SK-N-SH (cell line): ENCODE measurements around the gene P2RY12. TPM values are rescaled to one million over a fixed set of nuclear protein-coding genes. Genes with fewer than 3 reads are reported as not detected.

Experiments used
- CTCF ChIA-PET: fragments of 300-600, 350-600 bp; formaldehyde crosslinking; extraction: SDS; loops from one replicate; lab custom pipeline; 2021; lab: Yijun Ruan, JAX
- POLR2A ChIA-PET: fragments of 350-600 bp; sonication (Branson Sonifier 250); formaldehyde crosslinking; extraction: SDS; loops from one replicate; lab custom pipeline; 2020; ENCODE audit warnings: antibody characterized with exemption, inconsistent platforms; lab: Yijun Ruan, JAX
- DNase-seq: peaks from one replicate; pipeline ENCODE4 v3.0.0; 2012
- H2AFZ ChIP-seq: fragments of 200-600 bp; sonication (generic); 2 replicates; pipeline ENCODE4 v1.8.1; 2016; ENCODE audit warnings: antibody characterized with exemption, mild to moderate bottlenecking, low read depth
- H3F3A ChIP-seq: fragments of 200-600 bp; sonication (generic); replicated peaks from 2 replicates; pipeline ENCODE3; 2016; ENCODE audit warnings: antibody characterized with exemption, mild to moderate bottlenecking; ENCODE audit not compliant: insufficient read depth
- H3K27ac ChIP-seq, 2 experiments: fragments of 200-500 bp in 1 of 2; fragments of 200-600 bp in 1 of 2; sonication (Bioruptor generic) in 1 of 2; sonication (generic), shearing (Covaris generic) in 1 of 2; 2 replicates each; pipeline versions ENCODE4 v1.5.1 to v1.6.1; 2014 to 2016; ENCODE audit warnings: low read depth in 2 of 2, inconsistent platforms in 1 of 2, low read length in 1 of 2, mild to moderate bottlenecking in 1 of 2, mixed read lengths in 1 of 2
- H3K27me3 ChIP-seq: fragments of 200-600 bp; sonication (generic), shearing (Covaris generic); 2 replicates; pipeline ENCODE4 v1.6.1; 2016; ENCODE audit warnings: mixed run types; ENCODE audit not compliant: insufficient read depth
- H3K36me3 ChIP-seq, 2 experiments: fragments of 200-500 bp in 1 of 2; fragments of 200-600 bp in 1 of 2; sonication (Bioruptor generic) in 1 of 2; sonication (generic) in 1 of 2; replicated peaks in 1 of 2; 2 replicates each; pipeline versions ENCODE3 to v1.5.1; 2014 to 2016; ENCODE audit warnings: low read length in 1 of 2, mild to moderate bottlenecking in 1 of 2; ENCODE audit not compliant: insufficient read depth in 2 of 2, control insufficient read depth in 1 of 2
- H3K4me1 ChIP-seq, 2 experiments: fragments of 200-500 bp in 1 of 2; fragments of 200-600 bp in 1 of 2; sonication (Bioruptor generic) in 1 of 2; sonication (generic), shearing (Covaris generic) in 1 of 2; 2 replicates each; pipeline versions ENCODE4 v1.5.1 to v1.6.1; 2014 to 2016; ENCODE audit warnings: low read depth in 1 of 2, low read length in 1 of 2, mixed run types in 1 of 2; ENCODE audit not compliant: insufficient read depth in 2 of 2, control insufficient read depth in 1 of 2
- H3K4me2 ChIP-seq: fragments of 200-600 bp; sonication (generic), shearing (Covaris generic); 2 replicates; pipeline ENCODE4 v1.6.1; 2017; ENCODE audit warnings: mixed run types
- H3K4me3 ChIP-seq, 2 experiments: fragments of 200-500 bp in 1 of 2; fragments of 200-600 bp in 1 of 2; sonication (Bioruptor generic) in 1 of 2; sonication (generic), shearing (Covaris generic) in 1 of 2; 2 replicates each; pipeline versions ENCODE4 v1.5.1 to v1.8.1; 2014 to 2016; ENCODE audit warnings: low read depth in 2 of 2, inconsistent platforms in 1 of 2, low read length in 1 of 2, mild to moderate bottlenecking in 1 of 2, mixed read lengths in 1 of 2, moderate library complexity in 1 of 2
- H3K79me2 ChIP-seq: fragments of 200-600 bp; sonication (generic); 2 replicates; pipeline ENCODE4 v1.8.1; 2017; ENCODE audit warnings: mild to moderate bottlenecking; ENCODE audit not compliant: insufficient read depth
- H3K9ac ChIP-seq: fragments of 200-600 bp; sonication (generic); 2 replicates; pipeline ENCODE4 v1.6.1; 2017; ENCODE audit warnings: mixed run types
- H3K9me2 ChIP-seq: fragments of 200-600 bp; sonication (generic); 2 replicates; pipeline ENCODE4 v1.6.1; 2017; ENCODE audit warnings: mixed run types
- H3K9me3 ChIP-seq: fragments of 200-600 bp; sonication (generic); 2 replicates; pipeline ENCODE4 v1.6.1; 2017; ENCODE audit warnings: mixed run types, mild to moderate bottlenecking, moderate library complexity
- H4K20me1 ChIP-seq: fragments of 200-600 bp; sonication (generic); 2 replicates; pipeline ENCODE4 v1.6.1; 2017; ENCODE audit warnings: mild to moderate bottlenecking, mixed run types; ENCODE audit not compliant: insufficient read depth
- ELF1 ChIP-seq: IDR thresholded peaks from 2 replicates; pipeline ENCODE4 v1.4.0; 2012
- FOXJ3 ChIP-seq: sonication (generic); formaldehyde crosslinking; IDR thresholded peaks from 2 replicates; pipeline ENCODE4 v1.5.1; 2020; ENCODE audit warnings: mild to moderate bottlenecking, missing genetic modification reagents
- GABPA ChIP-seq: IDR thresholded peaks from 2 replicates; pipeline ENCODE4 v1.4.0; 2012; ENCODE audit warnings: low read depth, mild to moderate bottlenecking
- GATA2 ChIP-seq: sonication (generic); formaldehyde crosslinking; IDR thresholded peaks from 2 replicates; pipeline ENCODE4 v1.5.0; 2020; ENCODE audit warnings: mild to moderate bottlenecking, missing genetic modification reagents
- MXI1 ChIP-seq: IDR thresholded peaks from 2 replicates; pipeline ENCODE4 v1.6.1; 2012; ENCODE audit warnings: mild to moderate bottlenecking, low read depth, low read length, improper control_type of control experiment
- POLR2AphosphoS5 ChIP-seq: IDR thresholded peaks from 2 replicates; pipeline ENCODE4 v1.6.1; 2012; ENCODE audit warnings: low read depth, low read length
- RCOR1 ChIP-seq: fragments of 150-350 bp; IDR thresholded peaks from 2 replicates; pipeline ENCODE4 v1.6.1; 2017; ENCODE audit warnings: antibody characterized with exemption, low read length
- RFX5 ChIP-seq: IDR thresholded peaks from 2 replicates; pipeline ENCODE4 v1.6.1; 2012; ENCODE audit warnings: mild to moderate bottlenecking, improper control_type of control experiment, low read length
- SMC3 ChIP-seq: IDR thresholded peaks from 2 replicates; pipeline ENCODE4 v1.6.1; 2012; ENCODE audit warnings: low read depth, low read length, improper control_type of control experiment
- TAF1 ChIP-seq: IDR thresholded peaks from 2 replicates; pipeline ENCODE4 v1.6.1; 2012; ENCODE audit warnings: low read depth, mild to moderate bottlenecking, low read length, moderate library complexity, borderline replicate concordance
- TEAD4 ChIP-seq: IDR thresholded peaks from 2 replicates; pipeline ENCODE4 v1.4.0; 2012; ENCODE audit warnings: mild to moderate bottlenecking, borderline replicate concordance; ENCODE audit not compliant: insufficient read depth
- WGBS: methylation state at CpG from one replicate; pipeline ENCODE4 v1.1.6; 2017; ENCODE audit warnings: low lambda C conversion rate; 5-methylcytosine and 5-hydroxymethylcytosine counted together
- polyA plus RNA-seq, 3 experiments: library from polyadenylated mRNA; depleted of rRNA; stranded (reverse); fragments of >200 nt; gene quantifications; 2 replicates each; pipeline ENCODE4 v1.2.3, GENCODE V29; 2012
- TF ChIP-seq, protein P1 (sequence below): fragments of 200-600 bp; sonication (generic); IDR thresholded peaks from 2 replicates; pipeline ENCODE4 v1.6.1; 2017; ENCODE audit warnings: antibody characterized with exemption, mild to moderate bottlenecking, moderate library complexity
- TF ChIP-seq, protein P2 (sequence below): fragments of 150-350 bp; IDR thresholded peaks from 2 replicates; pipeline ENCODE4 v1.6.1; 2016; ENCODE audit warnings: mild to moderate bottlenecking, low read depth, low read length
- TF ChIP-seq, protein P3 (sequence below): IDR thresholded peaks from 2 replicates; pipeline ENCODE4 v1.4.0; 2012; ENCODE audit warnings: low read depth, borderline replicate concordance
- TF ChIP-seq, protein P4 (sequence below): fragments of 150-350 bp; IDR thresholded peaks from 2 replicates; pipeline ENCODE4 v1.6.1; 2017; ENCODE audit warnings: antibody characterized with exemption, low read length, low read depth, borderline replicate concordance
- TF ChIP-seq, protein P5 (sequence below): IDR thresholded peaks from 2 replicates; pipeline ENCODE4 v1.4.0; 2012; ENCODE audit warnings: low read depth, borderline replicate concordance
- TF ChIP-seq, protein P6 (sequence below): IDR thresholded peaks from 2 replicates; pipeline ENCODE4; 2012

P2RY12 gene
- polyA plus RNA-seq, 1 of the 3 experiments (the other 2 are of a cell fraction) = not detected

DNA sequence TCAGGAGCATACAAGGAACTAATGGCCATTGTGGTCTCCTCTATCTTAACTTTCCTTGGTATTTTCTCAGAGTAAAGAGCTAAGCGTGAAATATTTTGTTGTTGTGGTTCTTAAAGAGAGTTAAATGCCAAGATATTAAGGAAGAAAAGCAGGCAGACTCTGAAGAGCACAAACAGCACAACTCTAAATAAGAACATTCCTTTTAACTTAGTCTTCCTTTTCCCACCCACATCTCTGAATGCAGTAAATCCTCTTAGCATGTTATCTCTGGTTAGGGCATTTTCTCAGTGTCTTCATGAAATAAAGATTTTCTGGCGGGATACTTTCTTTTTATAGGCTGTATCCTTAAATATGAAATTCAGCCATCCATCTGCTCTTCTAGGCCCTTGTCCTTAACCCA is 69.4 kb downstream of the P2RY12 start:
- 58% methylated on average over 2 of the region's 2 CpGs for WGBS

DNA sequence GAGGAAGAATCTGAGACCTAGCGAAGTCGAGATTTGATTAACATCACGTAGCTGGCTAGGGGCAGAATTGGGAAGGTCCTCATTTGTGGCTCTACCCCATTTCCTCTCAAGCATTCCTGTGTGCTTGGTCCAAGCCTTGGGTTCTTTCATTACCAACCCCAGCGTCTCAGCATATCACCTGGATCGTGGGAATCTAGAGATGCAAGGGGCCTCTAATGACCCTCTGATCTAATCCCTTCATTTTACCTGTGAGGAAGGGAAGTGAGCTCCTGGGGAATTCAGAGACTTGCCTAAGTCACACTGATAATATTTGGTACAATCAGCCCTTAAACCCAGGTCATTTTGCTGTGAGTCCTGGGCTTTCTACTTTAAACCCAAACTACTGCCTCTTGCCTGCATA is 70.0 kb downstream of the P2RY12 start:
- POLR2A ChIA-PET = no interaction called here
- Histone ChIP-seq H3K4me1 (peaks cover 0 to 13% of the 10 kb centered on the region in 2 experiments; a peak in 2 of 4 replicates), H3K9me3 (no peaks in the 10 kb centered on the region; the same call in 1 of the 2 replicates), H4K20me1 (no peaks in the 10 kb centered on the region), H3F3A (no peaks in the 10 kb centered on the region), H3K9ac (no peak overlapping the region)
- no peak for DNase-seq
- TF ChIP-seq, protein P1, sequence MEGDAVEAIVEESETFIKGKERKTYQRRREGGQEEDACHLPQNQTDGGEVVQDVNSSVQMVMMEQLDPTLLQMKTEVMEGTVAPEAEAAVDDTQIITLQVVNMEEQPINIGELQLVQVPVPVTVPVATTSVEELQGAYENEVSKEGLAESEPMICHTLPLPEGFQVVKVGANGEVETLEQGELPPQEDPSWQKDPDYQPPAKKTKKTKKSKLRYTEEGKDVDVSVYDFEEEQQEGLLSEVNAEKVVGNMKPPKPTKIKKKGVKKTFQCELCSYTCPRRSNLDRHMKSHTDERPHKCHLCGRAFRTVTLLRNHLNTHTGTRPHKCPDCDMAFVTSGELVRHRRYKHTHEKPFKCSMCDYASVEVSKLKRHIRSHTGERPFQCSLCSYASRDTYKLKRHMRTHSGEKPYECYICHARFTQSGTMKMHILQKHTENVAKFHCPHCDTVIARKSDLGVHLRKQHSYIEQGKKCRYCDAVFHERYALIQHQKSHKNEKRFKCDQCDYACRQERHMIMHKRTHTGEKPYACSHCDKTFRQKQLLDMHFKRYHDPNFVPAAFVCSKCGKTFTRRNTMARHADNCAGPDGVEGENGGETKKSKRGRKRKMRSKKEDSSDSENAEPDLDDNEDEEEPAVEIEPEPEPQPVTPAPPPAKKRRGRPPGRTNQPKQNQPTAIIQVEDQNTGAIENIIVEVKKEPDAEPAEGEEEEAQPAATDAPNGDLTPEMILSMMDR = no peak
- TF ChIP-seq, protein P2, sequence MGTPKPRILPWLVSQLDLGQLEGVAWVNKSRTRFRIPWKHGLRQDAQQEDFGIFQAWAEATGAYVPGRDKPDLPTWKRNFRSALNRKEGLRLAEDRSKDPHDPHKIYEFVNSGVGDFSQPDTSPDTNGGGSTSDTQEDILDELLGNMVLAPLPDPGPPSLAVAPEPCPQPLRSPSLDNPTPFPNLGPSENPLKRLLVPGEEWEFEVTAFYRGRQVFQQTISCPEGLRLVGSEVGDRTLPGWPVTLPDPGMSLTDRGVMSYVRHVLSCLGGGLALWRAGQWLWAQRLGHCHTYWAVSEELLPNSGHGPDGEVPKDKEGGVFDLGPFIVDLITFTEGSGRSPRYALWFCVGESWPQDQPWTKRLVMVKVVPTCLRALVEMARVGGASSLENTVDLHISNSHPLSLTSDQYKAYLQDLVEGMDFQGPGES = no peak
- TF ChIP-seq SMC3 (no peak), ELF1 (no peak), POLR2AphosphoS5 (no peak), TAF1 (no peak)
- TF ChIP-seq, protein P3, sequence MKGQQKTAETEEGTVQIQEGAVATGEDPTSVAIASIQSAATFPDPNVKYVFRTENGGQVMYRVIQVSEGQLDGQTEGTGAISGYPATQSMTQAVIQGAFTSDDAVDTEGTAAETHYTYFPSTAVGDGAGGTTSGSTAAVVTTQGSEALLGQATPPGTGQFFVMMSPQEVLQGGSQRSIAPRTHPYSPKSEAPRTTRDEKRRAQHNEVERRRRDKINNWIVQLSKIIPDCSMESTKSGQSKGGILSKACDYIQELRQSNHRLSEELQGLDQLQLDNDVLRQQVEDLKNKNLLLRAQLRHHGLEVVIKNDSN = no peak
- TF ChIP-seq, protein P4, sequence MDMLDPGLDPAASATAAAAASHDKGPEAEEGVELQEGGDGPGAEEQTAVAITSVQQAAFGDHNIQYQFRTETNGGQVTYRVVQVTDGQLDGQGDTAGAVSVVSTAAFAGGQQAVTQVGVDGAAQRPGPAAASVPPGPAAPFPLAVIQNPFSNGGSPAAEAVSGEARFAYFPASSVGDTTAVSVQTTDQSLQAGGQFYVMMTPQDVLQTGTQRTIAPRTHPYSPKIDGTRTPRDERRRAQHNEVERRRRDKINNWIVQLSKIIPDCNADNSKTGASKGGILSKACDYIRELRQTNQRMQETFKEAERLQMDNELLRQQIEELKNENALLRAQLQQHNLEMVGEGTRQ = no peak
- TF ChIP-seq, all 33 proteins: peak for 0
- Histone ChIP-seq H2AFZ (no peak overlapping the region), H3K4me3 (no peak overlapping the region), H3K27ac (no peak overlapping the region), H3K36me3 (no peaks in the 10 kb centered on the region), H3K4me2 (no peak overlapping the region), H3K27me3 (no peaks in the 10 kb centered on the region), H3K79me2 (no peaks in the 10 kb centered on the region), H3K9me2 (no peaks in the 10 kb centered on the region)
- CTCF ChIA-PET = interaction anchor here (0.7 kb wide), 1 partner anchor 13 kb away, joined by 3 read pairs; no protein-coding TSS in a partner anchor
- WGBS = 70% methylated on average over 5 of the region's 5 CpGs

More for the DNA sequence above, 69.4 kb downstream of the P2RY12 start:
- Histone ChIP-seq H2AFZ (no peak overlapping the region), H3K9me3 (no peaks in the 10 kb centered on the region; the same call in 1 of the 2 replicates), H4K20me1 (no peaks in the 10 kb centered on the region), H3K9me2 (no peaks in the 10 kb centered on the region), H3K36me3 (no peaks in the 10 kb centered on the region), H3K4me2 (no peak overlapping the region), H3F3A (no peaks in the 10 kb centered on the region), H3K79me2 (no peaks in the 10 kb centered on the region), H3K9ac (no peak overlapping the region), H3K4me1 (peaks cover 0 to 19% of the 10 kb centered on the region in 2 experiments; a peak in 2 of 4 replicates)
- CTCF ChIA-PET = no interaction called here
- TF ChIP-seq SMC3 = no peak
- no peak for TF ChIP-seq TEAD4
- TF ChIP-seq, protein P2 = no peak
- TF ChIP-seq GATA2 (CRISPR knock-in tag) = no peak
- TF ChIP-seq MXI1 = no peak
- no peak for TF ChIP-seq FOXJ3 (CRISPR knock-in tag)
- no peak for TF ChIP-seq RCOR1
- TF ChIP-seq RFX5 = no peak
- TF ChIP-seq, protein P5, sequence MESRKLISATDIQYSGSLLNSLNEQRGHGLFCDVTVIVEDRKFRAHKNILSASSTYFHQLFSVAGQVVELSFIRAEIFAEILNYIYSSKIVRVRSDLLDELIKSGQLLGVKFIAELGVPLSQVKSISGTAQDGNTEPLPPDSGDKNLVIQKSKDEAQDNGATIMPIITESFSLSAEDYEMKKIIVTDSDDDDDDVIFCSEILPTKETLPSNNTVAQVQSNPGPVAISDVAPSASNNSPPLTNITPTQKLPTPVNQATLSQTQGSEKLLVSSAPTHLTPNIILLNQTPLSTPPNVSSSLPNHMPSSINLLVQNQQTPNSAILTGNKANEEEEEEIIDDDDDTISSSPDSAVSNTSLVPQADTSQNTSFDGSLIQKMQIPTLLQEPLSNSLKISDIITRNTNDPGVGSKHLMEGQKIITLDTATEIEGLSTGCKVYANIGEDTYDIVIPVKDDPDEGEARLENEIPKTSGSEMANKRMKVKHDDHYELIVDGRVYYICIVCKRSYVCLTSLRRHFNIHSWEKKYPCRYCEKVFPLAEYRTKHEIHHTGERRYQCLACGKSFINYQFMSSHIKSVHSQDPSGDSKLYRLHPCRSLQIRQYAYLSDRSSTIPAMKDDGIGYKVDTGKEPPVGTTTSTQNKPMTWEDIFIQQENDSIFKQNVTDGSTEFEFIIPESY = no peak
- TF ChIP-seq GABPA = no peak
- TF ChIP-seq POLR2AphosphoS5 = no peak
- no peak for TF ChIP-seq ELF1
- TF ChIP-seq, protein P6, sequence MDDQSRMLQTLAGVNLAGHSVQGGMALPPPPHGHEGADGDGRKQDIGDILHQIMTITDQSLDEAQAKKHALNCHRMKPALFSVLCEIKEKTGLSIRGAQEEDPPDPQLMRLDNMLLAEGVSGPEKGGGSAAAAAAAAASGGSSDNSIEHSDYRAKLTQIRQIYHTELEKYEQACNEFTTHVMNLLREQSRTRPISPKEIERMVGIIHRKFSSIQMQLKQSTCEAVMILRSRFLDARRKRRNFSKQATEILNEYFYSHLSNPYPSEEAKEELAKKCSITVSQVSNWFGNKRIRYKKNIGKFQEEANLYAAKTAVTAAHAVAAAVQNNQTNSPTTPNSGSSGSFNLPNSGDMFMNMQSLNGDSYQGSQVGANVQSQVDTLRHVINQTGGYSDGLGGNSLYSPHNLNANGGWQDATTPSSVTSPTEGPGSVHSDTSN = no peak
- TF ChIP-seq, all 33 proteins: peak for 0
- Histone ChIP-seq H3K4me3 (no peak overlapping the region), H3K27ac (no peak overlapping the region; a peak in 1 of 4 replicates), H3K27me3 (no peaks in the 10 kb centered on the region)
- POLR2A ChIA-PET = no interaction called here
- DNase-seq = no peak
